K562 (cell line): ENCODE results near the gene EXOC4.

ENCODE experiments used
- CEBPZ ChIP-seq: fragments of 150-350 bp; IDR thresholded peaks from 2 replicates; pipeline ENCODE4 v1.6.1; 2014; ENCODE audit warnings: low read depth, mild to moderate bottlenecking, low read length, borderline replicate concordance
- FOS ChIP-seq: IDR thresholded peaks from 3 replicates; pipeline ENCODE4 v1.6.1; 2011; ENCODE audit not compliant: insufficient read length; ENCODE audit errors: extremely low read depth
- FOXJ3 ChIP-seq: sonication (generic); formaldehyde crosslinking; IDR thresholded peaks from 2 replicates; pipeline ENCODE4 v1.4.0; 2020; ENCODE audit warnings: mild to moderate bottlenecking, missing genetic modification reagents
- FOXK1 ChIP-seq: sonication (generic); formaldehyde crosslinking; IDR thresholded peaks from 2 replicates; pipeline ENCODE4 v1.8.0; 2022; ENCODE audit warnings: missing genetic modification reagents, mild to moderate bottlenecking, borderline replicate concordance
- GABPA ChIP-seq: fragments of 200-800 bp; sonication (Bioruptor generic); conservative IDR thresholded peaks from 2 replicates; pipeline ENCODE4 v1.6.1; 2016; ENCODE audit warnings: low read depth, missing genetic modification characterization, missing compliant biosample characterization
- KAT8 ChIP-seq: fragments of 450-650 bp; IDR thresholded peaks from 2 replicates; pipeline ENCODE4 v1.6.1; 2016; ENCODE audit warnings: low read depth, mild to moderate bottlenecking
- MITF ChIP-seq: IDR thresholded peaks from 2 replicates; pipeline ENCODE4 v1.6.1; 2014; ENCODE audit warnings: antibody characterized with exemption
- MTA1 ChIP-seq: fragments of 450-650 bp; IDR thresholded peaks from 2 replicates; pipeline ENCODE4 v1.6.1; 2017; ENCODE audit warnings: borderline replicate concordance
- RFX5 ChIP-seq: IDR thresholded peaks from 2 replicates; pipeline ENCODE4 v1.6.1; 2011; ENCODE audit warnings: low read depth, mild to moderate bottlenecking, improper control_type of control experiment, low read length
- THAP7 ChIP-seq: fragments of 250-450 bp; sonication (Bioruptor Pico); IDR thresholded peaks from 2 replicates; pipeline ENCODE4 v1.5.0; 2021
- ZNF3 ChIP-seq: fragments of 250-450 bp; sonication (Bioruptor Pico); IDR thresholded peaks from 2 replicates; pipeline ENCODE4 v1.5.0; 2021; ENCODE audit warnings: mild to moderate bottlenecking, moderate library complexity
- ZNF311 ChIP-seq: fragments of 250-450 bp; sonication (Bioruptor Pico); IDR thresholded peaks from 2 replicates; pipeline ENCODE4 v1.4.0; 2020; ENCODE audit warnings: mild to moderate bottlenecking, moderate library complexity
- ZNF408 ChIP-seq: fragments of 250-450 bp; sonication (Bioruptor Pico); IDR thresholded peaks from 2 replicates; pipeline ENCODE4 v1.4.0; 2020; ENCODE audit warnings: low read depth, mild to moderate bottlenecking, moderate library complexity
- ZNF511 ChIP-seq: sonication (generic); formaldehyde crosslinking; IDR thresholded peaks from 2 replicates; pipeline ENCODE4 v1.8.0; 2022; ENCODE audit warnings: mild to moderate bottlenecking, missing genetic modification reagents

GRCh38 chr7:133530682-133531081 is 277.8 kb downstream of the EXOC4 start:
- no peak for TF ChIP-seq ZNF408 (CRISPR knock-in tag)
- no peak for TF ChIP-seq CEBPZ
- TF ChIP-seq ZNF311 = no peak
- TF ChIP-seq FOS = no peak
- no peak for TF ChIP-seq RFX5
- TF ChIP-seq FOXK1 (CRISPR knock-in tag) = no peak
- TF ChIP-seq ZNF511 (CRISPR knock-in tag) = no peak
- no peak for TF ChIP-seq FOXJ3 (CRISPR knock-in tag)
- no peak for TF ChIP-seq THAP7
- TF ChIP-seq ZNF3 = no peak
- TF ChIP-seq GABPA (tag) = no peak
- TF ChIP-seq KAT8 = no peak
- no peak for TF ChIP-seq MITF
- TF ChIP-seq MTA1 = no peak
